Activated naive CD8-positive, alpha-beta T cell treated with anti-CD3 and anti-CD28 coated beads, Interleukin-2, amount 10 ng/mL, durations not matched to agents 7 days and 5 days (primary cell): ENCODE data around the gene SLU7. TPM values are rescaled to one million over a fixed set of nuclear protein-coding genes. Genes with fewer than 3 reads are reported as not detected.

Experiments used
- total RNA-seq, 2 experiments: library from RNA; stranded (reverse); gene quantifications; one replicate each; pipeline ENCODE4 v1.2.3, GENCODE V29; 2021

SLU7 gene
- total RNA-seq, 2 experiments from 2014 or later = 62.3 to 66.6 TPM

Other genes starting within 250 kb of the SLU7 start
- not detected for gene FABP6, start 189.6 kb downstream of the SLU7 start, total RNA-seq
- under 1 TPM in 1 of 2 experiments, not detected in 1; 0.17 TPM for gene CCNJL, start 106.5 kb downstream of the SLU7 start, total RNA-seq
- gene C1QTNF2, start 48.5 kb downstream of the SLU7 start, total RNA-seq = not detected
- under 1 TPM; 0.61 to 0.71 TPM for gene FAM200C, start 19.0 kb downstream of the SLU7 start, total RNA-seq
- 100 to 1,000 TPM; 118 TPM for gene PTTG1, start 2.8 kb upstream of the SLU7 start, total RNA-seq